Activated T-cell treated with anti-CD3 and anti-CD28 coated beads for 48 hours (primary cell): Measurements from ENCODE around the gene PTPN3.
"Not testable (repeated sequence)": the region's sequence is repeated elsewhere in the genome, so short reads cannot be mapped to it uniquely, and the experiment has no call there.

ENCODE experiments used
- DNase-seq: peaks from one replicate; pipeline ENCODE4 v3.0.0-alpha.2; 2020; ENCODE audit warnings: low read depth

PTPN3 gene

GRCh38 chr9:109346904-109347303 is 151.2 kb downstream of the PTPN3 start:
- DNase-seq: no peak

- DNase-seq: no peak
These were observed 153.2 kb downstream of the PTPN3 start for GRCh38 chr9:109344866-109345265.

GRCh38 chr9:109342878-109343277 is 155.2 kb downstream of the PTPN3 start:
- DNase-seq: no peak

GRCh38 chr9:109341561-109341960 is 156.5 kb downstream of the PTPN3 start:
- DNase-seq: no peak

- not testable (repeated sequence) for DNase-seq
These were observed 157.1 kb downstream of the PTPN3 start for GRCh38 chr9:109340979-109341378.

- no peak for DNase-seq
These were observed 161.7 kb downstream of the PTPN3 start for GRCh38 chr9:109336409-109336808.

- DNase-seq: no peak
These were observed 162.2 kb downstream of the PTPN3 start for GRCh38 chr9:109335929-109336328.

- DNase-seq: no peak
These were observed 163.0 kb downstream of the PTPN3 start for GRCh38 chr9:109335121-109335520.

GRCh38 chr9:109331353-109331752 is 166.8 kb downstream of the PTPN3 start:
- no peak for DNase-seq

GRCh38 chr9:109329638-109330258 is 168.4 kb downstream of the PTPN3 start:
- no peak for DNase-seq

GRCh38 chr9:109328978-109329637 is 169.0 kb downstream of the PTPN3 start:
- DNase-seq: no peak
